HG03139 (cell line): ENCODE data around the gene IKZF1.

ENCODE experiments used
- ATAC-seq: cut with Tn5 transposase; IDR thresholded peaks from one replicate; pipeline ENCODE4 v1.9.1; 2021; ENCODE audit not compliant: unreplicated experiment

The IKZF1 gene

DNA sequence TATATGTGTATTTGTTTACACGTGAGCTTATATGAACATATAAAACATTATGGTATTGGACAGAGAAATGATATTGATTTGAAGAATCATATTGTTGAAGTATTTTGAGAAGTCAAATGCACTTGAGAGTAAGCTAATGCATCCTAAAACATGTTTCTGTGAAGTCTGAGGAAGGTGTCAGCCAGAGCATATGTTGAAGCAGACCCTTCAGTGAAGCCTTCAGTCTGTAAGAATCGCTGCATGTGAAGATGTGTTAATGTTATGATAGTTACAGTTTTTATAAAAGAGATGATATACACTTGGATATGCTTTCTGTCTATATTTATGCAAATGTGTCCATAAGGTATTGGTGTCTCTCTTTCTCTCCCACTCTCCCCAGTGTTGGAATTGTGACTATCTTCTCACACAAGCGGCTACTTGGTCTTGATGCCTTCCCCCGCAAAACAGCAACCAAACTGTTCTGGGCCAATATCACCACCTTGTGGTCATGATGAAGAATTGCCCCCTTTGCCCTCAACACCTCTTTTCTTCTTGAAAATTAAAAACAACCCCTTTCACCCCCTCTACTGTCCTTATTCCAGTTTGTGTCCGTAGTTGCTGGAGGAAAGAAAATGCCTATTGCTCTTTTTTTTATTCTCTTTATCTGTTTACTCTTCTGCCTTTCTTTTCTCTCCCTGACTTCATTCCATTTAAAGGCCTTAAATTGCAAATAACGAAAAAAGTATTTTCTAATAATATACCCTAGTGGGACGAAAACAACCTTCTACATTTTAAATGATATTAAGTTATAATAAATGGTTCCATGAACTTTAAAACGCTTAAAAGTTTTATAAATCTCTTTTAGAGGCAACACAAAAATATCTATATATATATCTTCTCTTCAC, 64.9 kb downstream of the IKZF1 start:
- ATAC-seq, result no peak

DNA sequence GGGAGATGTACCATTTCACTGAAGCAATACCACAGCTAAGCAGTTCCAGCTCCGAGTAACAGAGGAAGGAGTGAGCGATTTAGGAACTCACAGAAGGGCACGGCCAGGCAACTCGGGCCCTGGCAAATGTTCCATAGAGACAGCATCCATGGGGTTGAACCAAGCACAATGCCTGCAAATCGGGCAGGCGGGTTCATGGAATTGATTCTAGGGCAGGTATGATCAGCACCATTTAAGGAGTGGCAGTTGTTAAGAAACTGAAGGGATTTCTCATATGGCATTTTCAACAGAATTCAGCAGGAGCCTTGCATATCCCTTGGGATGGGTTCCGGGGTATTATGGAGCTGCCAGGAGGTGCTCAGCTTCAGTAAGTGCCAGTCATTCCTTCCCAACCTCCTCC, 66.4 kb downstream of the IKZF1 start:
- no peak for ATAC-seq

DNA sequence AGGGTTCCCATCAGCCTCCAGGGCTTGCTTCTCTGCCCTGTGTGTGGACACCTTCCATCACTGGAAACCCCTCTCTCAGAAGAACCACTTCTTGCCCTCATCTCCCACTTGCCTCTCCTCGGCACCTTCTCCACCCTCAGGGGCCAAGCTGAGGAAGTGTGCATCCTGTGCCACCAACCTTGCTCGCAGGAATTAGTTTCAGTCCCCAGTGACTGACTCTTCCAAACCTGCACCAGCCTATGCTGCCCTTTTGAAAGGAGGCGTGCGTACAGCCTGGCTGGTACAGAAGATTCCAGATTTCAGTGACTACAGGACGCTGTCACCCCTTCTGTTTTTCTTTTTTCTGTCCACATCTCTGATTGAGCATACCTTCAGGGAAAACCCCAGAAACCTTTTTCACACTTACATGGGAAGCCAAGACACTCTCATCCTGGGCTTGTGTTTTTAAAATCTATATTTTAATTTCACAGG, 67.1 kb downstream of the IKZF1 start:
- no peak for ATAC-seq

DNA sequence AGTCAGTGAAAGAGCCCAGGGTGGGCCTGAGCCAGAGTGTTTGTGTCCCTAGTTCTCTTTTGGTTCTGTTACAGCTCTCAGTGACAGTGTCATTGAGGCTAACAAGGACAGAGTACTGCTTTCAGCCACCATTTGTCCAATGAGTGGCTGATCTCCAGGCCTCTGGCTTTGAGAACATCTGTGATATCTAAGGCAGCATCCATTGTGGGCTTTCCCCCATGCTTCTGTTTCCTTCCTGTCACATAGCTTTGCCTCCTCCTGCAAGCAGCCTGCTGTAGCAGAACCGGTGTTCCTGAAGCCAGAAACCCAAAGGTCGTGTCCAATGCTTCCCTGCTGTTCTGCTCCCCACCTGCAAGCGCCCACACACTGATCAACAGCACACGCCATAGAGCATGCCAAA, 68.4 kb downstream of the IKZF1 start:
- ATAC-seq, result no peak

DNA sequence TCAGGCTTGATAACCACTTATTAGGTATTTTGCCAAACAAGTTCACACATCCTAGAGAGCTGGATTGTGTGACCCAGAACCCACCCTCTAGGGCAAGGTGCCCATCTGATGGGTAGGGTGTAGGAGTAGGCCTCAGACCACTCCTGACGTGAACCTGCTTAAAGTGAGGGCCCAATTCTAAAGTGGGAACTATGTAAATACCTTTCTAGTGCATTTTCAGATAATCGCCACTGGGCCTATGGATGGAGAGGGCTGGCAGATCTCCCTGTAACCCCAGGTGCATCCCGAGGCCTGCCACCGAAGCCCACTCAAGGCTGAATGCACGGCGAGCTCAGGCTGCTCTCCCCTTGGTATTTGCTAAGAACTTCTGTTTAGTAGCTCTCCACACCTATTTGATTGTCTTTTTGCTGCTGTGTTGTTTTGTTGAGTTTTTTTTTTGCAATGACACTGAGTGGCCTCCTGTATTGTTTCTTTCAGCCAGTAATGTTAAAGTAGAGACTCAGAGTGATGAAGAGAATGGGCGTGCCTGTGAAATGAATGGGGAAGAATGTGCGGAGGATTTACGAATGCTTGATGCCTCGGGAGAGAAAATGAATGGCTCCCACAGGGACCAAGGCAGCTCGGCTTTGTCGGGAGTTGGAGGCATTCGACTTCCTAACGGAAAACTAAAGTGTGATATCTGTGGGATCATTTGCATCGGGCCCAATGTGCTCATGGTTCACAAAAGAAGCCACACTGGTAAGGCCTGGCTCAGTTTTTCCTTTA, 71.7 kb downstream of the IKZF1 start:
- ATAC-seq, result no peak

DNA sequence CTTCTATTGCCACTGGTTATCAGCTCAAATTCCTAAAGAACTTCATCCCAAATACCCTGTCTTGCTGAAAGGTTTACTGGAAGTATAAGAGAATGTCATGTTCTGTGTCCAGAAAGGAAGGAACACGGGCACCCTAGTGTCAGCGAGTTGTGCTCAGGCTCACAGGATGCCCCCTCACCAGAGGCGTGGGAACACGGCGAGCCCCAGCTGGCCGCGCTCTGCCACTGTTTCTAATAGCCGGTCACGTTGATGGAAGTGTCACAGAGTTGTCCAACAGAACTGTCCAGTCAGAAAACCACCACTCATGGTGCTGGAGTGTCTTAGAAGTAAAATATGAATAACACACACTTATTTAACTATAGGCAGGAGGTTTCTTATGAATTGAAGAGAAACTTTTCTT, 72.8 kb downstream of the IKZF1 start:
- ATAC-seq, result no peak

DNA sequence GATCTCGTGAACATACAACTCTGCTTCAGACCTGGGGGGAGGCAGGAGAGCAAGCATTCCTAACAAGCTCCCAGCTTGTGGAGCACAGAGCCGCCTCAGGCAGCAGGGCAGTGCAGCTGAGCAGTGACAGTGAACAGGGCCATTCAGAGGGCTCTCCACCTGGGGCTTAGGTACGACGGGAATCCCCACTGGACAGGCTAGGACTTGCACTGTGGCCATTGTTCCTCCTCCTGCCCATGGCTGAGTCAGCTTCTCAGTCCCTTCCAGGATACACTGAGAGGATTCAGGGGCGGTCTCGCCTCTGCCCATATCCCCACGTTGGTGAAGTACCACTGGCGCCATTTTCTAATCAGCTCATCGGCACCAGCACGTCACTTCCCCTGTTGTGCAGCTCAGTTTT, 74.6 kb downstream of the IKZF1 start:
- ATAC-seq, result no peak

DNA sequence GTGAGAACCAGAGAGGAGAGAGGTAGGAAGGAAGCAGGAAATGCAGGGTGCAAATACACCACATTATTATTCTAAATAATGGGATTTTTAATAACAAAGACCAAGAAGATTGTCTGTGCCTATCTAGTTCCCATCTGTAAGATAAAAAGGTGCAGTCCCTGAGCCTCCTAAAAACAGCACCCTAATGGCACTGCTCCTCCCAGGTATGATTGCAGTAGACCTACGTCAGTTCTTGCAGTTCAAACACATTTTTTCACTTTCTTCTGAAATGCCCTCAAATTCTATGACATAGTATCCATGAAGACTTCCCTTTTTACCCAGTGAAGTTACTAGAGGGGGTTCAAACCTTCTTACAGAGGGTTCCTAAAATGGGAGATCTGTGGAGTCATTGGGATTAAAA, 75.0 kb downstream of the IKZF1 start:
- ATAC-seq, result no peak

DNA sequence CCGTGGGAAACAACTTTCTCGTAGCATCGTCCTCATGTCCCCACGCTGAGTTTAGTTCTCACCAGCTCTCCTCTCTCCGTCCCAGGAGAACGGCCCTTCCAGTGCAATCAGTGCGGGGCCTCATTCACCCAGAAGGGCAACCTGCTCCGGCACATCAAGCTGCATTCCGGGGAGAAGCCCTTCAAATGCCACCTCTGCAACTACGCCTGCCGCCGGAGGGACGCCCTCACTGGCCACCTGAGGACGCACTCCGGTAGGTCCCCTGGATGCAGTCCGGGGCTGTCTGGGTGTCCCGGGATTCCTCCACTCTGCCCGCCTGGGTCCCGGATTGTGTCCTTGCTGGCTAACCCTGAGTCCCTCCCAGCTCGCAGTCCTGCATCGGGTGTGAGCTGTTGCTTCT, 77.9 kb downstream of the IKZF1 start:
- ATAC-seq, result no peak

DNA sequence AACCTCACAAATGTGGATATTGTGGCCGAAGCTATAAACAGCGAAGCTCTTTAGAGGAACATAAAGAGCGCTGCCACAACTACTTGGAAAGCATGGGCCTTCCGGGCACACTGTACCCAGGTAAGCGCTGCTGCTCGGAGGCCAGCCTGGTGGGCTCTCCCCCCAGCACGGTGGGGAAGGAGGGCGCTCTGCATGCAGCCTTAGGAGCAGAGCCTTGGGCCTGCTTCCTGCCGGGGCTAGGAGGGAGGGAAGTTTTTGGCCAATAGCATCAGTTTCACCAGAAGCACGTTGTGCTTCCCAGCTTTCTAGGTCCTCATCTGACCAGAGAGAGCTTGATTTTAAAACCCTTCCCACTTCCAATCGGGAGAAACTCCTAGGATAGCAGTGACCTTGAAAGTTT, 82.8 kb downstream of the IKZF1 start:
- ATAC-seq, result no peak

DNA sequence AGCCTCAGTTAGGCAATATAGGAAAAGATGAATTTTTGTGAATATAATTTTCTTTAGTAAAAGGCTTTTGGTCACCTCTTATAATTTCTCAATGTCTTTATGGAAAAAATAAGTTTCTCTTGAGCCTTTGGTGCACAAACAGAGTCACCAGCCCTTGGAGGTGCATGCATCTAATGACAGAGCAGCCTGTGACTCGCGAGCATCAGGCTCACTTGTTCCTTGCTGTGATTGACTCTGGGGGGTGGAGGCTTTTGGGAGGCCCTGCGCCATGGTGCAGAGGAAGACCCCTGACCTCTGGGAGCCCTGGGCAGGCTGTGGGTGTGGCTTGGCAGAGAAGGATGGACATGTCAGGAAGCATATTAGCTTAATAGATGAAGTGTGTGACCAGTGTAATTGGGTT, 85.4 kb downstream of the IKZF1 start:
- no peak for ATAC-seq

DNA sequence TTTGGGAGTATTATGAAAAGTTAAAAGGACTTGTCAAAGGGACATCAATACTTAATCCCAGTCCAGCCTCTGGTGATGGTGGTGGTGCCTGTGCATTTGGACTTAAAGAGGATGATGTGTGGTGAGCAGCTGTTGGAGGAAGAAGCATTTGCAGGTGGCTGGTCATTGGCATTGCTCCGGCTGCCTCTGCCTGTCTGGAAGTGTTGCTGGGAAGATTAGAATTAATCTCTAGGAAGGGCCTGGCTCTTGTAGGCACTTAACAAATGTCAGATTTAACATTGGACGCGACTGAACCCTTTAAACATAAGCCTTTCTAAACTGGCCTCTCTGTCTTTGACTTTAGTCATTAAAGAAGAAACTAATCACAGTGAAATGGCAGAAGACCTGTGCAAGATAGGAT, 86.9 kb downstream of the IKZF1 start:
- ATAC-seq, result no peak

DNA sequence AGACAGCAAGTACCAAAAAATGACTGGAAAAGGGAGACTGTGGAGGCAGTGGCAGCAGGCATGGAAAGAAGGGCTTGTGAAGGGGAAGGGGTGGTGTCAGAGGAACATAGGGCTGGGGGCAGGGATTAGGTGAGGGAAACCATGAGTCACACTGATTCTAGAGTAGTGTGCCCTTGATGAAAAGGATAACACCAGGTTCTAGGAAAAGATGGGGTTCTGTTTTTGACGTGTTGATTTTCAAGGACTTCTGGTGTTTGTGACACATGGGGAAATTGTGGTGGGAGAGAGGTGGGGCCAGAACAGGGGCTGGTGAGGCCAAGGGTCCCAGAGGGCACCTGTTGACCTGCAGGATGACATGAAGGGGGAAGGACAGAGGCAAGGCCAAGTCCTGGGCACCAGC, 88.6 kb downstream of the IKZF1 start:
- no peak for ATAC-seq

DNA sequence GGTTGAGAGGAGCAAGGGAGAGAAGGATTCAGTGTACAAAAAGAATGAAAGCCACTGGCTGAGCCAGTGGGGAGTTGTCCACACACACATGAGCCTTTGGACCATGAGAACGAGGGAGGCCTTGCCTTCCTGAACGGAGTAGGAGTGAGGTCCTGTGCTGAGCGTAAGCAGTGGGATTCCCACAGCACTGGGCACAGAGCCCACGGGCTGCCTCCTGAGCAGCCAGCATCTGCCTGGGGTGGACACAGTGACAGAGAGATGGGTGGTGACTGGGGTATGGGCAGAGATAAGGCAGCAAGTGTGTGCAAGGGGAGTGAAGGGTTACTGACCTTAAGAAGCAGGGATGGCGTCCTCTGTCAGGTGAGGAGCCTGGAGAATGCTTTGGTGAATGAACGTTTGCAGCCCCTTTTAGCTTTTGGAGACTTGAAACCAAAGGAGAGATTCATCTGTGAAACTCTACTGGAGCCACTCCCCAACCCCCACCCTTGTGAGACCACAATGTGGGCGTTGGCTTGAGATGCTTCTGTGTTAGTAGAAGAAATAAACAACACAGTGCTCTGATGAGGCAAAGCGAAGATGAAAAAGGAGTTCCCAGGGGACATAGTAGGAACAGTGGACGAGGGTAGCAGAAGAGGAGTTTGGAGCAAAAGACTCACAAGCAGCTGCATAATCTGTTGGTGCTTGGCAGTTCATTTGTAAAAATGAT, 89.2 kb downstream of the IKZF1 start:
- ATAC-seq, result no peak

DNA sequence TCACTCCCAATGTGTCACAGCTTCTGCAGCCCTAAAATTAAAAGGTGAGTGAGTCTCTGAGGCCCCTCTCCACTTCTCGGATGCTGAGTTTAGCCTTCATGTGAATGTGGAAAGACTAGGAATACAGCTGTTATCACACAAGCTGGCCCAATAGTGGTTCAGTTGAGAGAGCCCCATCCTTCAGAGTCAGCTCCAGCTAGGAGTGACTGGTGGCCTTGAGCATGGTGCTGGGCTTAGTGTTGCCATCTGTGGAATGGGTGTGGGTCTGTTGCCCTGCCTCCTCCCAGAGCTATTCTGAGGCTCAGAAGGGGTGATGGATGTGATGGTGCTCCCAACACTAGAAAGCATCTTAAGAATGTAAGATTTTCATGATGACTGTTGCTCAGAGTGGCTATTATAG, 89.8 kb downstream of the IKZF1 start:
- ATAC-seq, result no peak

DNA sequence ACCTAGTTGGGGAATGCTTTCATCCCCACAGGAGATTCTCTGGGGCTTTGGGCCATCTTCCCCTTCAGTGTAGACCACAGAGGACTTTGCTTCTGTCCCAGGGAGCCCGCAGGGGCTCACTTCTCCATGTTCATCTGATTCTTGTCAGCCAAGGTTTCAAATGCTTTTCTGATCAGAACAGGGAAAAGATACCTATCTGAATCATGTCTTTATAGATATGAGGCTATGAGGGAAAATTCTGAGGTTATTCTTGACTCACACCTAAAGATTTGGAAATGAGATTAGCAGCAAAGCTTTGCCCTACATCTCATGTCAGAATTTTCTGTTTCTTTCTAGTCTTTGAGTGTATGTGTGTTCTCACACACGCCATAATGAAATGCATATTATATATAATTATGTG, 92.3 kb downstream of the IKZF1 start:
- no peak for ATAC-seq

DNA sequence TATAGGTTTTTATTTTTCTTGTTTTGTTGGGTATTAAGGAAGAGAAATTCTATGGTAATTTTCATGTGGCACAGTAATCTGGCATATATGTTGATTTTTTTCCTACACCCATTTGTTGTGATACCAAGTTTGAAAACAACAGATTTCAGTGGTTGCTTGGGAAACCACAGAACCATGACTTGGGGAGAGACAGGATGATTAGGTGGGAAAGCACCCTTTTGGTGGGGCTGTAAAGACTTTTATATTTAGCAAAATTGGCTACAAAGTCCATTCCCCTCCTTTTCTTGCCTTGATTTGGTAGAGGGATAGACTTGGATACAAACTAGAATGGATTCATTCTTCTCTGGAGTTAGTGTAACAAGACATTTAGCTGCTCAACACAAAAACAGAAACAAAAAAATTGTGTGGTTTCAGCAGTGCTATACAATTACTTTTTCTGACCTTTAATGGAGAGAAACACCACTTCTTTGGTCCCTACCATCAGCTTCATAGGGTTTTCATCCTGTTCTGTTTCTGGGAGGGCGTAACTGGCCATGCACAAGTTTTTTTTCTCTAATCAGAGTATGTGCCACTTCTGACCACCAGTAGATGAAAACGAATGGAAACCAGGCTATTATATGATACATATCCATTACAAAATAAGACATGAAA, 92.9 kb downstream of the IKZF1 start:
- no peak for ATAC-seq

DNA sequence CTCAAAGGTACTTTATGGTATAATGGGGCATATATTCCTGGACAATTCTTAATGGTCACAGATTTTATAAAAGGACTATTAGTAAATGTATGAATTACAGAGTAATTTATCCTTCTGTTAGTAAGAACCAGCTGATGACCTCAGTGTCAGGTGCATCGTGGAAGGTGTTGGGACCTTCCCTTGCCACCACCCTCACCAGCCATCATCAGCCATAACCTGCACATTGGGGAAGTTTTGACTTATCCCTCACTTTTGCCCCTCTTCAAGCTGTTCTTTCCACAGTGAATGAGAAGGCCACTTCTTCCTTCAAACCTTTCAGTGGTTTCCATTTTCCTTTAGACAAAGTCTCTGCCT, 93.4 kb downstream of the IKZF1 start:
- ATAC-seq, result no peak

DNA sequence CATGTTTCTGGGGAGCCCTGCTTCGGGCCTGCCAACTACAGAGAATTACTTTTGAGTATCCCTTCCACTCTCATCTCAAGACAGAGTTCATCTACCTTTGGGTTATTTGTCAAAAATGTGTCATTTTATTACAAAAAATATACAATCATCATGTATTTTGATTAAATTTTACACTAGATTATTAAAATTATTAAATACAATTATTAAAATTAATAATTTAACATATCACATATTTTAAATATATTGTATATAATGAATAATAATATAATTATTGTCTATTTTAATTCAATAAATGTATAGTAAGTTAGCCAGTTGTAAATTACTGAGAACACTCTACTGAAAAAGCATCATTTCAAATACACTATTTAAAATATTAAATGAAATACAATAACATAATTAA, 94.7 kb downstream of the IKZF1 start:
- no peak for ATAC-seq

DNA sequence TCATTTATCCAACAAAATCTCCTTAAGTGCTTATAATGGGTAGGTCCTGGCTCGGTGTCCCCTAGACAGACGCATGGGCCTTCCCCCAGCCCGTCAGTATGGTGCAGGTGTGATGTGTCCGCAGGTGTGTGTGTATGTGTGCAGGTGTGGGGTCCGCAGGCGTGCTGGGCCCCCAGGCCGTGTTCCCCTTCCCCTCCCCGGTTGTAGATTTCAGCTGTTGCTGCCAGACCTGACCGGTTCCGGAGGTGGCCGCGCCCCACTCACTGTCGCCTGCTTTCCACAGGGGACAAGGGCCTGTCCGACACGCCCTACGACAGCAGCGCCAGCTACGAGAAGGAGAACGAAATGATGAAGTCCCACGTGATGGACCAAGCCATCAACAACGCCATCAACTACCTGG, 95.1 kb downstream of the IKZF1 start:
- no peak for ATAC-seq

DNA sequence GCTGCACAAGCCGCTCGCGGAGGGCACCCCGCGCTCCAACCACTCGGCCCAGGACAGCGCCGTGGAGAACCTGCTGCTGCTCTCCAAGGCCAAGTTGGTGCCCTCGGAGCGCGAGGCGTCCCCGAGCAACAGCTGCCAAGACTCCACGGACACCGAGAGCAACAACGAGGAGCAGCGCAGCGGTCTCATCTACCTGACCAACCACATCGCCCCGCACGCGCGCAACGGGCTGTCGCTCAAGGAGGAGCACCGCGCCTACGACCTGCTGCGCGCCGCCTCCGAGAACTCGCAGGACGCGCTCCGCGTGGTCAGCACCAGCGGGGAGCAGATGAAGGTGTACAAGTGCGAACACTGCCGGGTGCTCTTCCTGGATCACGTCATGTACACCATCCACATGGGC, 95.6 kb downstream of the IKZF1 start:
- ATAC-seq, result no peak
